C4-2B (cell line): ENCODE data around the gene LIX1L.
"Not testable (repeated sequence)": the region's sequence is repeated elsewhere in the genome, so short reads cannot be mapped to it uniquely, and the experiment has no call there.

Source experiments
- H3K27ac ChIP-seq: fragments of 450-650 bp; 2 replicates; pipeline ENCODE4 v1.5.1; 2017
- ZFX ChIP-seq: fragments of 450-650 bp; IDR thresholded peaks from 2 replicates; pipeline ENCODE4 v1.6.1; 2017
- TF ChIP-seq, protein P1 (sequence below): fragments of 450-650 bp; conservative IDR thresholded peaks from 2 replicates; pipeline ENCODE4 v1.5.1; 2017; ENCODE audit warnings: mild to moderate bottlenecking

Gene LIX1L

DNA sequence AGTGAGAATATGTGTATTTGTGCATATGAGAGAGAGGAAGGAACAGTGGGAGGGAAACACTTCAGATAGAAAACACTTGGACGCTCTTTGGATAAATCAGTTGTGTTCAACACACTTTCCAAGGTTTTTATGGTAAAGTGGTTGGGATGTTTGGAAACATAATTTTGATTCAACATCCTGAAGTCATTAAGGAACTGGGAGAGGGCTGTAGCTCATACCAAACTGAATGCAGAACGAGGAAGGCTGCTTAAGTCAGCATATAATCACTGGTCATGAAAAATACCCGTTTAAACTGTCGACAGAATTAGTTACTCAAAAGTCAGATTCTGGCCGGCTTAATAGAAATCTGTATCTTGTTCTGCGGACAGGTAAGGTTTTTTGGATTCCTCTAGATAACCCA lies 14.9 kb downstream of the LIX1L start:
- TF ChIP-seq, protein P1, sequence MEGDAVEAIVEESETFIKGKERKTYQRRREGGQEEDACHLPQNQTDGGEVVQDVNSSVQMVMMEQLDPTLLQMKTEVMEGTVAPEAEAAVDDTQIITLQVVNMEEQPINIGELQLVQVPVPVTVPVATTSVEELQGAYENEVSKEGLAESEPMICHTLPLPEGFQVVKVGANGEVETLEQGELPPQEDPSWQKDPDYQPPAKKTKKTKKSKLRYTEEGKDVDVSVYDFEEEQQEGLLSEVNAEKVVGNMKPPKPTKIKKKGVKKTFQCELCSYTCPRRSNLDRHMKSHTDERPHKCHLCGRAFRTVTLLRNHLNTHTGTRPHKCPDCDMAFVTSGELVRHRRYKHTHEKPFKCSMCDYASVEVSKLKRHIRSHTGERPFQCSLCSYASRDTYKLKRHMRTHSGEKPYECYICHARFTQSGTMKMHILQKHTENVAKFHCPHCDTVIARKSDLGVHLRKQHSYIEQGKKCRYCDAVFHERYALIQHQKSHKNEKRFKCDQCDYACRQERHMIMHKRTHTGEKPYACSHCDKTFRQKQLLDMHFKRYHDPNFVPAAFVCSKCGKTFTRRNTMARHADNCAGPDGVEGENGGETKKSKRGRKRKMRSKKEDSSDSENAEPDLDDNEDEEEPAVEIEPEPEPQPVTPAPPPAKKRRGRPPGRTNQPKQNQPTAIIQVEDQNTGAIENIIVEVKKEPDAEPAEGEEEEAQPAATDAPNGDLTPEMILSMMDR, result no peak
- TF ChIP-seq ZFX, result no peak
- H3K27ac ChIP-seq, result no peak overlapping the region

GRCh38 chr1:145942405-145942804 lies 15.4 kb downstream of the LIX1L start:
- no peak overlapping the region for H3K27ac ChIP-seq
- TF ChIP-seq, protein P1, result no peak
- TF ChIP-seq ZFX, result no peak

DNA sequence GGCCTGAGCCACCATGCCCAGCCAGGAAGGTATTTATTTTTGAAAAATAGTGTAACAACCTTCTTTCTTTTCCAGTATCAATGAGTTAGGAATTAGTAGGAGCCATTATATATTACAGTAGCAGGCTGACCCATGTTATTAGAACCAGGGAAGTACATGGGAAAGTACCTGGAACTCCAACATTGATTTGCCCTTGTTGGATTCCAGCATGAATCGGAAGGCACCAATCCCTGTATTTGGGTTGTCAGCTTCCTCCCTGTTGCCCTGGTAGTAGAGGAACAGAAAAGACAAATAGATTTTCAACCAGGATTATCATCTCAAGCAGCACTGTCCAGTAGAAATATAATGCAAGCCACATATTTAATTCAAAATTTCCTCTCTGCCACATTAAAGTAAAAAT lies 20.4 kb downstream of the LIX1L start:
- no peak overlapping the region for H3K27ac ChIP-seq
- no peak for TF ChIP-seq ZFX
- TF ChIP-seq, protein P1, result no peak

- no peak overlapping the region for H3K27ac ChIP-seq
- TF ChIP-seq, protein P1, result no peak
- no peak for TF ChIP-seq ZFX
These were observed 21.6 kb downstream of the LIX1L start for GRCh38 chr1:145936247-145936646.

- H3K27ac ChIP-seq, result no peak overlapping the region
- TF ChIP-seq, protein P1, result no peak
- TF ChIP-seq ZFX, result no peak
These were observed 22.1 kb downstream of the LIX1L start for GRCh38 chr1:145935708-145936107.

DNA sequence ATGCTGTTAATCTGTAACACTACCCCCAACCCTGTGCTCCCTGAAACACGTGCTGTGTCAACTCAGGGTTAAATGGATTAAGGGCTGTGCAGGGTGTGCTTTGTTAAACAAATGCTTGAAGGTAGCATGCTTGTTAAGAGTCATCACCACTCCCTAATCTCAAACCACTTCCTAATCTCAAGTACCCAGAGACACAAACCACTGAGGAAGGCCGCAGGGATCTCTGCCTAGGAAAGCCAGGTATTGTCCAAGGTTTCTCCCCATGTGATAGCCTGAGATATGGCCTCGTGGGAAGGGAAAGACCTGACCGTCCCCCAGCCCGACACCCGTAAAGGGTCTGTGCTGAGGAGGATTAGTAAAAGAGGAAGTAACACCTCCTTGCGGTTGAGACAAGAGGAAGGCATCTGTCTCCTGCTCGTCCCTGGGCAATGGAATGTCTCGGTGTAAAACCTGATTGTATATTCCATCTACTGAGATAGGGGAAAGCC lies 25.3 kb downstream of the LIX1L start:
- not testable (repeated sequence) for H3K27ac ChIP-seq

DNA sequence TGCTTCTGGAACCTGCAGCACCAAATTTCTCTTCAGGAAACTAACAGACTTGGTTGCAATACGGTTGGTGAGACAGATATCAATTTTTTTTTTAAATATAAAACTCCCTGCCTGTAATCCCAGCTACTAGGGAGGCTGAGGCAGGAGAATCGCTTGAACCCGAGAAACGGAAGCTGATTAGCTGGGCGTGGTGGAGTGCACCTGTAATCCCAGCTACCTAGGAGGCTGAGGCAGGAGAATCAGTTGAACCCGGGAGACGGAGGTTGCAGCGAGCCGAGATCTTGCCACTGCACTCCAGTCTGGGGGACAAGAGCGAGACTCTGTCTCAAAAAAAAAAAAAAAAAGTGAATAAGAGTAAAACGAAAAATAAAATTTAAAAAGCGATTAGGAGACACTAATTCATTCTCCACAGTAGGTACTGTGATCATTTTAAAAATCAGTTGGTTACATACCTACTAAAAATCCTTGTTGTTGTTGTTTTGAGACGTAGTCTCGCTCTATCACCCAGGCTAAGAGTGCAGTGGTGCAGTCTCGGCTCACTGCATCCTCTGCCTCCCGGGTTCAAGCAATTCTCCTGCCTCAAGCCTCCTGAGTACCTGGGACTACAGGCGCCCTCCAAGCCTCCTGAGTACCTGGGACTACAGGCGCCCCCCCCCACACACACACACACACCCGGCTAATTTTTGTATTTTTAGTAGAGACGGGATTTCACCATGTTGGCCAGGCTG lies 29.7 kb downstream of the LIX1L start:
- TF ChIP-seq, protein P1, result no peak
- TF ChIP-seq ZFX, result no peak
- peak overlapping the region; percentile 93 for H3K27ac ChIP-seq
